GM18498 (cell line): Measurements from ENCODE around the gene SEH1L.

Experiments
- ATAC-seq: cut with Tn5 transposase; IDR thresholded peaks from one replicate; pipeline ENCODE4 v1.9.1; 2021; ENCODE audit warnings: mild to moderate bottlenecking, moderate library complexity; ENCODE audit not compliant: unreplicated experiment

SEH1L gene

DNA sequence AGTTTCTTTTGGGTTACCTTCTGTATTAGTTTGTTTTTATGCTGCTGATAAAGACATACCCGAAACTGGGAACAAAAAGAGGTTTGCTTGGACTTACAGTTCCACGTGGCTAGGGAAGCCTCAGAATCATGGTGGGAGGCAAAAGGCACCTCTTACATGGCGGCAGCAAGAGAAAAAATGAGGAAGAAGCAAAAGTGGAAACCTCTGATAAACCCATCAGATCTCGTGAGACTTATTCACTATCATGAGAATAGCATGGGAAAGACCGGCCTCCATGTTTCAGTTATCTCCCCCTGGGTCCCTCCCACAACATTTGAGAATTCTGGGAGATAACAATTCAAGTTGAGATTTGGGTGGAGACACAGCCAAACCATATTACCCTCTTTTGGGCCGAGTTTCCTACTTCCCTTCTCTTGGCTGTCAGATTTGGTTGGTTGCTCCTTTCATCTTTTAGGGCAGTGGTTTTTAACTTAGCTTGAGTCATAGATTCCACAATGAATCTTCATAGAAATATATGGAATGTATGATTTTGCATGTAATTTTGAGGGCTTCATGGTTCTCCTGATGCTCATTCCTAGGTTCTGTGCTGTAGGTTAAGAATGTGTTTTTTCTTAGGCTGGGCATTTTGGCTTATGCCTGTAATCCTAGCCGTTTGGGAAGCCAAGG, 87.6 kb downstream of the SEH1L start:
- no peak for ATAC-seq

DNA sequence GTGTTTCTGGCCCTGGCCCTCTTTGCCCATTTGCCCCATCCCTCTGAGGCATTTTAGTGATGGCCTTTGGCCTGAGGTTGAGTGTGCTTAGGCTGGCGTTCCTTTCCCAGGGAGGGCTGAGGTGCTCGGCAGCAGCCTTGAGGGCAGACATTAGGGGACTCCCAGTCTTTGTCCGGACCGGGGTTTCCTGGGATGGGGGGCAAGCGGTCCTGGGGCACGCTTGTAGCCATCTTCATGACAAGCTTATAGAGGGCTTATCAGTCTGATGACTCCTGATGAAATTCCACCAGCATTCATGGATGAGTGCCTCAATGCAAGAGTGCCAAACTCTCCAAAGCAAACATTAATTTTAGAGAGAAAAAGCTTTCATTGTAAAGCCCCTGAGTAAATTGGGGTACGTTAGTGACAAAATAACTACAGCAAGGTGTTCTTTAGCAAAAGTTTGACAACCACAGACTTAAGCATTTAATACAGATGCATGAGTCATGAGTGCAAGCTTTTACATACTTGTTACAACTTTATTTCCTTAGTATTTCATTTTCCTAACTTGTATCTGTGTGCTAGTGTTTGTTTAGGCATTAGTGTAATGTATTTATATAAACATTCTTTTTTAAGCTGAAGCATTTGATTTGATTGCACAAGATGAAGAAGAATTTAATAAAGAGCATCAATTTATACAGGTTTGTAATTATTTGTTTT, 89.0 kb downstream of the SEH1L start:
- no peak for ATAC-seq
